Loucy (cell line): ENCODE measurements around the gene PRC1.

Experiments
- CTCF ChIP-seq: fragments of 200-600 bp; sonication (generic); conservative IDR thresholded peaks from 2 replicates; pipeline ENCODE4 v1.5.1; 2014; ENCODE audit warnings: mild to moderate bottlenecking, antibody characterized with exemption, low read length
- EZH2phosphoT487 ChIP-seq: fragments of 200-600 bp; IDR thresholded peaks from 2 replicates; pipeline ENCODE4 v1.6.1; 2018; ENCODE audit warnings: antibody characterized with exemption, mild to moderate bottlenecking, moderate library complexity, borderline replicate concordance

DNA sequence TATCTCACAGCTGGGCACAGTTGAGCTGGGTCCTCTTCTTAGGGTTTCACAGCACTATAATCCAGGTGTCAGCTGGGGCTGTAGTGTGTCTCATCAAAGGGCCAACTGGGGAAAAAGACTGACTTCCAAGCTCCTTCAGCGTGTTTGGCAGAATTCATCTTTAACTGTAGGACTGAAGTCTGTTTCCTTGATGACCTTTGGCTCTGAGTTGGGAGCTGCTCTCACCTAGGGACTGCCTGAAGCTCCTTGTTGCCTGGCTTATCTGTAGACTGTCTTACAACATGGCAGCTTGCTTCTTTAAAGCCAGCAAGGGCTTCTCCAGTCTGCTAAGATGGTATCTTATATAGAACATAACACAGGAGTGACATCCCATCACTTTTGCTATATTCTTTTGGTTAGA lies 33.3 kb upstream of the PRC1 start:
- no peak for TF ChIP-seq CTCF
- no peak for TF ChIP-seq EZH2phosphoT487
